OCI-LY3 (cell line): Measurements from ENCODE around the gene TMEM214.

Experiments used
- H2AFZ ChIP-seq: fragments of 200-600, 300-600 bp; shearing (Covaris generic); 2 replicates; pipeline ENCODE4 v1.6.0; 2014; ENCODE audit warnings: antibody characterized with exemption, low read depth, low read length
- H3K27ac ChIP-seq: fragments of 200-600, 300-600 bp; sonication (generic); 2 replicates; pipeline ENCODE4 v1.5.1; 2014; ENCODE audit warnings: mild to moderate bottlenecking, low read length, moderate library complexity, mixed read lengths
- H3K27me3 ChIP-seq: fragments of 200-600, 300-600 bp; sonication (generic); 2 replicates; pipeline ENCODE4 v1.6.1; 2014; ENCODE audit warnings: low read depth, low read length, mixed read lengths
- H3K36me3 ChIP-seq: fragments of 200-600, 300-600 bp; sonication (generic); replicated peaks from 2 replicates; pipeline ENCODE3; 2014; ENCODE audit warnings: low read depth, low read length, mixed read lengths
- H3K4me1 ChIP-seq: fragments of 300-600, 200-600 bp; sonication (generic); 2 replicates; pipeline ENCODE4 v1.6.1; 2014; ENCODE audit warnings: low read length, mixed read lengths
- H3K4me2 ChIP-seq: fragments of 200-600, 300-600 bp; sonication (generic); 2 replicates; pipeline ENCODE4 v1.6.1; 2014; ENCODE audit warnings: low read length, mixed read lengths
- H3K4me3 ChIP-seq: fragments of 300-600, 200-600 bp; sonication (generic); 2 replicates; pipeline ENCODE4 v1.5.1; 2014; ENCODE audit warnings: antibody characterized with exemption, mild to moderate bottlenecking, low read length, moderate library complexity
- H3K79me2 ChIP-seq: fragments of 300-600, 200-600 bp; shearing (Covaris generic); 2 replicates; pipeline ENCODE4 v1.6.1; 2014; ENCODE audit warnings: mild to moderate bottlenecking, low read length, mixed read lengths
- H3K9ac ChIP-seq: fragments of 300-600, 200-600 bp; shearing (Covaris generic); 2 replicates; pipeline ENCODE4 v1.6.0; 2014; ENCODE audit warnings: mild to moderate bottlenecking, low read length, moderate library complexity
- H3K9me3 ChIP-seq: fragments of 200-600, 300-600 bp; shearing (Covaris generic); 2 replicates; pipeline ENCODE4 v1.6.1; 2014; ENCODE audit warnings: low read length, mixed read lengths; ENCODE audit not compliant: insufficient read depth
- H4K20me1 ChIP-seq: fragments of 200-600, 300-600 bp; sonication (generic); 2 replicates; pipeline ENCODE4 v1.6.1; 2016; ENCODE audit warnings: low read length, mixed read lengths; ENCODE audit not compliant: insufficient read depth
- CTCF ChIP-seq: fragments of 200-600, 300-600 bp; sonication (generic); IDR thresholded peaks from 2 replicates; pipeline ENCODE4 v1.5.1; 2014; ENCODE audit warnings: antibody characterized with exemption, low read length, low read depth
- EZH2phosphoT487 ChIP-seq: fragments of 200-600 bp; shearing (Covaris generic); IDR thresholded peaks from 2 replicates; pipeline ENCODE4 v1.6.1; 2018; ENCODE audit warnings: antibody characterized with exemption, mixed run types, low read depth

TMEM214 gene

GRCh38 chr2:27076323-27076722 is 43.6 kb downstream of the TMEM214 start:
- H3K27me3 ChIP-seq: peaks cover 10% of the 10 kb centered on the region
- peaks cover 2% of the 10 kb centered on the region for H3K79me2 ChIP-seq
- TF ChIP-seq EZH2phosphoT487 (no peak), CTCF (no peak)
- no peaks in the 10 kb centered on the region for H4K20me1 ChIP-seq
- H2AFZ ChIP-seq: no peak overlapping the region
- peaks cover 15% of the 10 kb centered on the region for H3K4me1 ChIP-seq
- no peak overlapping the region for H3K9ac ChIP-seq
- H3K27ac ChIP-seq: no peak overlapping the region
- H3K9me3 ChIP-seq: no peaks in the 10 kb centered on the region
- no peak overlapping the region for H3K4me3 ChIP-seq
- no peak overlapping the region for H3K4me2 ChIP-seq
- H3K36me3 ChIP-seq: no peaks in the 10 kb centered on the region

GRCh38 chr2:27077231-27077630 is 44.5 kb downstream of the TMEM214 start:
- Histone ChIP-seq H3K36me3 (no peaks in the 10 kb centered on the region), H3K9ac (no peak overlapping the region), H3K79me2 (no peaks in the 10 kb centered on the region), H3K9me3 (no peaks in the 10 kb centered on the region), H2AFZ (no peak overlapping the region), H3K4me1 (peaks cover 19% of the 10 kb centered on the region), H3K4me3 (no peak overlapping the region), H4K20me1 (no peaks in the 10 kb centered on the region), H3K4me2 (no peak overlapping the region), H3K27me3 (peaks cover 10% of the 10 kb centered on the region), H3K27ac (no peak overlapping the region)
- TF ChIP-seq EZH2phosphoT487 (no peak), CTCF (no peak)

GRCh38 chr2:27078267-27079194 is 45.8 kb downstream of the TMEM214 start, which contains the start of gene EMILIN1:
TSS of gene EMILIN1 (plus strand) at chr2:27078615. CDS start at chr2:27079066, 451 bp downstream.
- H3K4me1 ChIP-seq: peaks cover 13% of the 10 kb centered on the region

More at GRCh38 chr2:27078267-27079194, 45.8 kb downstream of the TMEM214 start, which contains the start of gene EMILIN1:
- Histone ChIP-seq H3K36me3 (no peaks in the 10 kb centered on the region), H4K20me1 (no peaks in the 10 kb centered on the region), H3K4me3 (no peak within 1 kb of the TSS), H3K9me3 (no peaks in the 10 kb centered on the region), H3K27me3 (peaks cover 10% of the 10 kb centered on the region), H2AFZ (no peak within 1 kb of the TSS), H3K9ac (no peak within 1 kb of the TSS), H3K4me2 (no peak within 1 kb of the TSS), H3K79me2 (no peaks in the 10 kb centered on the region), H3K27ac (no peak within 1 kb of the TSS)
- no peak for TF ChIP-seq CTCF
- no peak for TF ChIP-seq EZH2phosphoT487
